ENCODE results near the gene PPM1L. TPM values are rescaled to one million over a fixed set of nuclear protein-coding genes. Genes with fewer than 3 reads are reported as not detected.

PPM1L gene
- total RNA-seq, 1 experiment from 2014 or later, result 7.3 TPM

GRCh38 chr3:160973067-160973809 is 217.2 kb downstream of the PPM1L start:
- no peak overlapping the region for H2BK5ac ChIP-seq (ENCODE audit: insufficient read length, low read length)
- no peaks in the 10 kb centered on the region for H3K79me2 ChIP-seq (ENCODE audit: insufficient read depth, low read length)
- H3K79me1 ChIP-seq (ENCODE audit: insufficient read depth, low read depth, low read length, poor library complexity, severe bottlenecking), result no peaks in the 10 kb centered on the region
- H3T11ph ChIP-seq (ENCODE audit: low read length), result no peak overlapping the region
- no peak overlapping the region for H4K8ac ChIP-seq (replicated peaks; ENCODE audit: insufficient read length, low read depth, low read length)
- Mint-ChIP-seq H3K9me3 (peaks cover 0 to 2% of the 10 kb centered on the region in 2 experiments; a peak in 1 of 5 replicates), H3K36me3 (ENCODE audit: insufficient read depth in 1 of 3, low read depth in 3 of 3) (no peaks in the 10 kb centered on the region), H3K27me3 (ENCODE audit: low read depth) (no peaks in the 10 kb centered on the region), H3K4me1 (peaks cover 11 to 12% of the 10 kb centered on the region in 2 experiments), H3K27ac (no peak overlapping the region), H3K4me3 (no peak overlapping the region)
- no peak overlapping the region for H4K91ac ChIP-seq (ENCODE audit: insufficient read length, low read depth, low read length)
- H3K23me2 ChIP-seq (ENCODE audit: insufficient read length, low read depth, low read length, poor library complexity, severe bottlenecking), result no peaks in the 10 kb centered on the region
- no peak overlapping the region for H3K27ac ChIP-seq (ENCODE audit: insufficient read length, low read depth, low read length)
- TF ChIP-seq CTCF (conservative IDR thresholded peaks at IDR 0.05), result no peak
- no peak overlapping the region for H2BK120ac ChIP-seq (ENCODE audit: low read depth, low read length, poor library complexity, severe bottlenecking)
- H3K27me3 ChIP-seq (ENCODE audit: insufficient read depth, low read length), result no peaks in the 10 kb centered on the region
- H2BK15ac ChIP-seq (ENCODE audit: low read depth, low read length), result no peak overlapping the region
- no peaks in the 10 kb centered on the region for H4K20me1 ChIP-seq (ENCODE audit: control insufficient read depth, insufficient read depth, insufficient read length)
- H4K5ac ChIP-seq (ENCODE audit: insufficient read length, low read depth, low read length), result no peak overlapping the region
- H3K9ac ChIP-seq (ENCODE audit: extremely low read depth, insufficient read length, low read length), result no peak overlapping the region
- no peak overlapping the region for H3K4me2 ChIP-seq (ENCODE audit: insufficient read depth, insufficient read length, low read length)
- H2AFZ ChIP-seq (ENCODE audit: low read length), result no peak overlapping the region
- H3K4ac ChIP-seq (ENCODE audit: low read depth, low read length), result no peak overlapping the region
- H3K56ac ChIP-seq (ENCODE audit: insufficient read length, low read depth, low read length), result no peak overlapping the region
- H2BK12ac ChIP-seq (ENCODE audit: insufficient read length, low read depth, low read length), result no peak overlapping the region
- no peak for DNase-seq
- no peak overlapping the region for H3K14ac ChIP-seq (ENCODE audit: insufficient read depth, low read length)
- H2BK20ac ChIP-seq (ENCODE audit: low read depth, low read length, poor library complexity, severe bottlenecking), result no peak overlapping the region
- no peak overlapping the region for H3K23ac ChIP-seq (ENCODE audit: insufficient read length, low read depth, low read length)
- H3K9me3 ChIP-seq (ENCODE audit: control insufficient read depth, low read depth, low read length), result no peaks in the 10 kb centered on the region
- H3K4me1 ChIP-seq (ENCODE audit: insufficient read depth, low read length), result peaks cover 5% of the 10 kb centered on the region; the same call in 1 of the 2 replicates
- no peak overlapping the region for H2AK5ac ChIP-seq (ENCODE audit: insufficient read length, low read length)
- no CpG with 5 or more reads among the region's 2 CpGs for WGBS (ENCODE audit: extremely low coverage, insufficient read length, low lambda C conversion rate)
- no peak overlapping the region for H3K18ac ChIP-seq (ENCODE audit: insufficient read length, low read depth, low read length)
